K562 (cell line): ENCODE data around the gene S100A6. TPM values are rescaled to one million over a fixed set of nuclear protein-coding genes. Genes with fewer than 3 reads are reported as not detected.
"Not testable (repeated sequence)": the region's sequence is repeated elsewhere in the genome, so short reads cannot be mapped to it uniquely, and the experiment has no call there.

Experiments used
- ATAC-seq: fragments of 200-7000 bp; cut with Tn5 transposase; 3 replicates; pipeline ENCODE4 v1.9.1; 2020; ENCODE audit warnings: moderate library complexity
- BruUV-seq: library from RNA; stranded (reverse); fragments of 400-500 nt; replicated peaks from 2 replicates; lab custom pipeline; 2021; lab: Mats Ljungman, UMichigan
- CTCF ChIA-PET: fragments of 300-600 bp; formaldehyde crosslinking; extraction: SDS; loops from one replicate; lab custom pipeline; 2021; ENCODE audit warnings: low intra/inter-chr PET ratio; lab: Yijun Ruan, JAX
- POLR2A ChIA-PET: fragments of 300-600, 350-650 bp; sonication (Branson Sonifier 250); formaldehyde crosslinking; extraction: SDS; loops from one replicate; lab custom pipeline; 2021; ENCODE audit warnings: antibody characterized with exemption, inconsistent platforms; lab: Yijun Ruan, JAX
- DNase-seq, 4 experiments: peaks; one replicate each; pipeline versions ENCODE4 v3.0.0 to v3.0.0-alpha.2; 2011 to 2018; ENCODE audit warnings: low spot score in 3 of 4, mixed read lengths in 3 of 4; ENCODE audit errors: extremely low read depth in 1 of 4
- FAIRE-seq: peaks from 2 replicates; lab custom pipeline; 2011; peaks lifted over from hg19 to GRCh38; lab: Jason Lieb, UNC
- H2AFZ ChIP-seq: 2 replicates; pipeline ENCODE4 v1.6.0; 2011; ENCODE audit warnings: low read depth, low read length, control low read depth, inconsistent platforms
- H3K27ac ChIP-seq: fragments of 200-600 bp; 3 replicates; pipeline ENCODE4 v1.8.0; 2011; ENCODE audit warnings: low read depth, mild to moderate bottlenecking, control low read depth, inconsistent platforms, low read length, moderate library complexity, mixed read lengths; ENCODE audit errors: extremely low read depth
- H3K27me3 ChIP-seq, 2 experiments: fragments of 300-600 bp in 1 of 2; 2 replicates in 1 of 2; 3 replicates in 1 of 2; pipeline versions ENCODE4 v1.6.0 to v1.8.0; 2011; ENCODE audit warnings: inconsistent platforms in 2 of 2, low read length in 2 of 2, mild to moderate bottlenecking in 1 of 2, mixed read lengths in 1 of 2, moderate library complexity in 1 of 2; ENCODE audit not compliant: control insufficient read depth in 2 of 2, insufficient read depth in 2 of 2
- H3K36me3 ChIP-seq: fragments of 300-600 bp; 3 replicates; pipeline ENCODE4 v1.8.0; 2011; ENCODE audit warnings: mild to moderate bottlenecking, low read length, inconsistent platforms; ENCODE audit not compliant: control insufficient read depth, insufficient read depth
- H3K4me1 ChIP-seq, 2 experiments: fragments of 200-600 bp in 1 of 2; replicated peaks in 1 of 2; 2 replicates in 1 of 2; 3 replicates in 1 of 2; pipeline versions ENCODE4 v1.5.1 to v1.8.0; 2011; ENCODE audit warnings: inconsistent platforms in 2 of 2, low read length in 2 of 2, mild to moderate bottlenecking in 1 of 2, mixed read lengths in 1 of 2, moderate library complexity in 1 of 2; ENCODE audit not compliant: control insufficient read depth in 2 of 2, insufficient read depth in 2 of 2
- H3K4me2 ChIP-seq: 2 replicates; pipeline ENCODE4 v1.6.1; 2011; ENCODE audit warnings: low read length, control low read depth, inconsistent platforms, mixed read lengths; ENCODE audit not compliant: insufficient read depth
- H3K4me3 ChIP-seq: fragments of 200-600 bp; sonication (generic), shearing (Covaris generic); 2 replicates; pipeline ENCODE4 v1.5.1; 2016; ENCODE audit warnings: control low read depth, inconsistent platforms
- H3K79me2 ChIP-seq: fragments of 200-600 bp; 3 replicates; pipeline ENCODE4 v1.8.0; 2011; ENCODE audit warnings: low read length, inconsistent platforms; ENCODE audit not compliant: control insufficient read depth, insufficient read depth
- H3K9ac ChIP-seq, 2 experiments: 2 replicates each; pipeline versions ENCODE4 v1.6.0 to v1.6.1; 2011; ENCODE audit warnings: low read depth in 2 of 2, low read length in 2 of 2, control low read depth in 1 of 2, inconsistent platforms in 1 of 2, mild to moderate bottlenecking in 1 of 2, mixed read lengths in 1 of 2; ENCODE audit not compliant: insufficient read depth in 1 of 2
- H3K9me1 ChIP-seq: one replicate; pipeline ENCODE4 v1.6.0; 2011; ENCODE audit warnings: inconsistent platforms, mild to moderate bottlenecking, low read length, moderate library complexity; ENCODE audit not compliant: control insufficient read depth, insufficient read depth
- H3K9me3 ChIP-seq: replicated peaks from 2 replicates; pipeline ENCODE4 v1.5.1; 2011; ENCODE audit warnings: low read depth, low read length, inconsistent platforms; ENCODE audit not compliant: control insufficient read depth, insufficient read depth
- H4K20me1 ChIP-seq: replicated peaks from 2 replicates; pipeline ENCODE4 v1.6.1; 2011; ENCODE audit warnings: low read length, inconsistent platforms, mixed read lengths; ENCODE audit not compliant: control insufficient read depth, insufficient read depth
- CBFA2T3 ChIP-seq: fragments of 450-650 bp; IDR thresholded peaks from 2 replicates; pipeline ENCODE4 v1.6.1; 2017
- KDM1A ChIP-seq, 2 experiments: fragments of 450-650 bp; IDR thresholded peaks; 2 replicates each; pipeline ENCODE4 v1.6.1; 2016; ENCODE audit warnings: mild to moderate bottlenecking in 2 of 2
- MNT ChIP-seq, 2 experiments: fragments of 450-650 bp; conservative IDR thresholded peaks; 2 replicates each; pipeline ENCODE4 v1.6.1; 2017; ENCODE audit warnings: mild to moderate bottlenecking in 2 of 2, moderate library complexity in 2 of 2
- NR2C1 ChIP-seq, 2 experiments: fragments of 450-650 bp; IDR thresholded peaks; 2 replicates each; pipeline ENCODE4 v1.6.1; 2017; ENCODE audit warnings: mild to moderate bottlenecking in 2 of 2, antibody characterized with exemption in 1 of 2, inconsistent platforms in 1 of 2, missing compliant biosample characterization in 1 of 2, missing genetic modification characterization in 1 of 2
- TAL1 ChIP-seq: fragments of 450-650 bp; IDR thresholded peaks from 2 replicates; pipeline ENCODE4 v1.6.1; 2016; ENCODE audit warnings: mild to moderate bottlenecking
- ZNF316 ChIP-seq: fragments of 450-650 bp; IDR thresholded peaks from 2 replicates; pipeline ENCODE4 v1.6.1; 2016
- WGBS: fragments of 100-300 bp; shearing (Covaris generic); methylation state at CpG from one replicate; pipeline ENCODE4 v1.1.6; 2016; ENCODE audit warnings: low coverage, mixed read lengths; ENCODE audit not compliant: insufficient coverage; ENCODE audit errors: missing lambda C conversion rate; 5-methylcytosine and 5-hydroxymethylcytosine counted together
- in situ Hi-C: fragments of 300-500 bp; cut with MboI; formaldehyde crosslinking; loops from 4 replicates; pipeline ENCODE4 v1.15.0; 2018; ENCODE audit warnings: inconsistent platforms, mixed read lengths
- intact Hi-C: fragments of 100-400 bp; cut with micrococcal nuclease; formaldehyde crosslinking; loops from 2 replicates; pipeline ENCODE4 v1.14.2; 2022
- polyA plus RNA-seq, 8 experiments: library from polyadenylated mRNA; depleted of rRNA in 4 of 8; stranded (reverse) in 5 of 8; unstranded in 3 of 8; fragments of >200 nt; fragmentation: Nextera tagmentation in 2 of 8; fragmentation: Illumina TruSeq in 1 of 8; extraction: Ambion mirVana in 2 of 8; extraction: Trizol in 1 of 8; gene quantifications; 2 replicates each; pipeline versions ENCODE4 v1.2.1 to v1.2.3, GENCODE V29; 2011 to 2014; ENCODE audit warnings: inconsistent platforms in 1 of 8, missing spikeins in 1 of 8
- total RNA-seq, 7 experiments: library from RNA; depleted of rRNA in 6 of 7; stranded (reverse); fragments of >200 nt in 6 of 7; fragmentation: Illumina TruSeq in 2 of 7; extraction: Trizol in 2 of 7; gene quantifications; 2 replicates each; pipeline versions ENCODE4 v1.2.1 to v1.2.3, GENCODE V29; 2011 to 2021; ENCODE audit warnings: low replicate concordance in 1 of 7

Gene S100A6
- total and polyA plus RNA-seq, 9 of the 15 experiments (the other 6 are each of a cell fraction or from before 2014, with no cell fraction given): 9.8 to 66.5 (median 23.2) TPM

DNA sequence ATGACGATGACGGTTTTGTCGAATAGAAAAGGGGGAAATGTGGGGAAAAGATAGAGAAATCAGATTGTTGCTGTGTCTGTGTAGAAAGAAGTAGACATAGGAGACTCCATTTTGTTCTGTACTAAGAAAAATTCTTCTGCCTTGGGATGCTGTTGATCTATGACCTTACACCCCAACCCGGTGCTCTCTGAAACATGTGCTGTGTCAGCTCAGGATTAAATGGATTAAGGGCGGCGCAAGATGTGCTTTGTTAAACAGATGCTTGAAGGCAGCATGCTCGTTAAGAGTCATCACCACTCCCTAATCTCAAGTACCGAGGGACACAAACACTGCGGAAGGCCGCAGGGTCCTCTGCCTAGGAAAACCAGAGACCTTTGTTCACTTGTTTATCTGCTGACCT, 39.7 kb upstream of the S100A6 start:
- H4K20me1 ChIP-seq; H3K4me1 ChIP-seq; H3K9ac ChIP-seq; H3K4me3 ChIP-seq; H3K27me3 ChIP-seq; ATAC-seq; FAIRE-seq; H3K36me3 ChIP-seq; H3K79me2 ChIP-seq; H3K9me1 ChIP-seq; H2AFZ ChIP-seq; BruUV-seq; POLR2A ChIA-PET; in situ Hi-C loops; H3K4me2 ChIP-seq; H3K27ac ChIP-seq; intact Hi-C loops; CTCF ChIA-PET; H3K9me3 ChIP-seq; TF ChIP-seq NR2C1 (IDR thresholded peaks at IDR 0.05): not testable (repeated sequence)
- 9% methylated on average over 7 of the region's 10 CpGs for WGBS
- TF ChIP-seq ZNF316 (peak; percentile 30; the same call in 1 of the 2 replicates), MNT (conservative IDR thresholded peaks at IDR 0.05) (0 out of 4 replicates have a peak, but pooled peaks of 1 of the 2 experiments have one; percentile 28), NR2C1 (tag; IDR thresholded peaks at IDR 0.05) (0 out of 2 replicates have a peak, but pooled peaks have one; percentile 13), TAL1 (peak; percentile 13; the same call in 1 of the 2 replicates), KDM1A (IDR thresholded peaks at IDR 0.05) (0 out of 4 replicates have a peak, but pooled peaks of 1 of the 2 experiments have one; percentile 27), CBFA2T3 (peak; percentile 35; the same call in 1 of the 2 replicates)
- TF ChIP-seq, all 486 proteins: peak for 6; not testable (repeated sequence) for 480
- not testable (repeated sequence) for DNase-seq

- 85% methylated on average over 8 of the region's 35 CpGs for WGBS
- H3K27ac ChIP-seq, H4K20me1 ChIP-seq, POLR2A ChIA-PET, BruUV-seq, H3K4me3 ChIP-seq, ATAC-seq, H3K4me1 ChIP-seq, H3K36me3 ChIP-seq, H2AFZ ChIP-seq, H3K9ac ChIP-seq, in situ Hi-C loops, H3K79me2 ChIP-seq, H3K9me1 ChIP-seq, H3K9me3 ChIP-seq, CTCF ChIA-PET, FAIRE-seq, H3K27me3 ChIP-seq, H3K4me2 ChIP-seq, DNase-seq, intact Hi-C loops: not testable (repeated sequence)
Observed at GRCh38 chr1:153575081-153575491, 39.3 kb upstream of the S100A6 start.
